PC-9 (cell line): ENCODE data around the gene APOL2. TPM values are rescaled to one million over a fixed set of nuclear protein-coding genes. Genes with fewer than 3 reads are reported as not detected.

Source experiments
- BruUV-seq: library from RNA; stranded (reverse); fragments of 400-500 nt; replicated peaks from 2 replicates; lab custom pipeline; 2021; lab: Mats Ljungman, UMichigan
- CTCF ChIA-PET: fragments of 300-600 bp; sonication (Branson Sonifier 250); formaldehyde crosslinking; loops from one replicate; lab custom pipeline; 2022; ENCODE audit warnings: antibody characterized with exemption; lab: Charles Lee
- POLR2A ChIA-PET: fragments of 300-600 bp; sonication (Branson Sonifier 250); formaldehyde crosslinking; loops from one replicate; lab custom pipeline; 2022; ENCODE audit warnings: antibody characterized with exemption; ENCODE audit not compliant: unreplicated experiment; lab: Charles Lee
- DNase-seq, 2 experiments: peaks; one replicate each; pipeline versions ENCODE4 v3.0.0 to v3.0.0-alpha.2; 2015 to 2022; ENCODE audit warnings: mixed read lengths in 1 of 2
- H2AFZ ChIP-seq: fragments of 200-600 bp; sonication (generic); 2 replicates; pipeline ENCODE4 v1.8.1; 2017; ENCODE audit warnings: antibody characterized with exemption
- H3F3A ChIP-seq: fragments of 200-600 bp; sonication (generic); 2 replicates; pipeline ENCODE4 v1.8.1; 2017; ENCODE audit warnings: antibody characterized with exemption, mild to moderate bottlenecking, low read depth; ENCODE audit not compliant: insufficient read depth
- H3K27ac ChIP-seq: fragments of 200-600 bp; sonication (generic); 2 replicates; pipeline ENCODE4 v1.6.1; 2016; ENCODE audit warnings: mixed run types
- H3K27me3 ChIP-seq: fragments of 200-600 bp; sonication (generic); 2 replicates; pipeline ENCODE4 v1.6.1; 2016; ENCODE audit warnings: low read depth, mixed run types; ENCODE audit not compliant: insufficient read depth
- H3K36me3 ChIP-seq: fragments of 200-600 bp; sonication (generic); 2 replicates; pipeline ENCODE4 v1.6.1; 2016; ENCODE audit warnings: low read depth, mixed run types
- H3K4me1 ChIP-seq: fragments of 200-600 bp; sonication (generic); replicated peaks from 2 replicates; pipeline ENCODE4 v1.6.1; 2016; ENCODE audit warnings: mixed run types; ENCODE audit not compliant: insufficient read depth
- H3K4me2 ChIP-seq: fragments of 200-600 bp; sonication (generic); 2 replicates; pipeline ENCODE4 v1.6.1; 2017; ENCODE audit warnings: mixed run types
- H3K4me3 ChIP-seq: fragments of 200-600 bp; sonication (generic); 2 replicates; pipeline ENCODE4 v1.6.1; 2016; ENCODE audit warnings: mixed run types
- H3K79me2 ChIP-seq: fragments of 200-600 bp; sonication (generic); 2 replicates; pipeline ENCODE4 v1.6.1; 2017; ENCODE audit warnings: low read depth, mixed run types
- H3K9me2 ChIP-seq: fragments of 200-600 bp; sonication (generic); 2 replicates; pipeline ENCODE4 v1.8.1; 2017; ENCODE audit warnings: mild to moderate bottlenecking; ENCODE audit not compliant: insufficient read depth
- H3K9me3 ChIP-seq: fragments of 200-600 bp; sonication (generic); 2 replicates; pipeline ENCODE4 v1.8.1; 2016; ENCODE audit warnings: low read depth; ENCODE audit not compliant: insufficient read depth
- H4K20me1 ChIP-seq: fragments of 200-600 bp; sonication (generic); 2 replicates; pipeline ENCODE4 v1.8.1; 2017; ENCODE audit not compliant: insufficient read depth
- EZH2 ChIP-seq: fragments of 200-600 bp; sonication (generic); IDR thresholded peaks from 2 replicates; pipeline ENCODE4 v1.8.0; 2017; ENCODE audit warnings: antibody characterized with exemption, low read depth
- intact Hi-C: fragments of 100-400 bp; cut with micrococcal nuclease; formaldehyde crosslinking; loops from one replicate; pipeline ENCODE4 v1.10.0; 2022; ENCODE audit not compliant: unreplicated experiment
- total RNA-seq: library from RNA; stranded (reverse); gene quantifications from 2 replicates; pipeline ENCODE4 v1.2.3, GENCODE V29; 2021
- TF ChIP-seq, protein P1 (sequence below): fragments of 200-600 bp; sonication (generic); conservative IDR thresholded peaks from 2 replicates; pipeline ENCODE4 v1.6.1; 2017; ENCODE audit warnings: mixed run types, antibody characterized with exemption, mild to moderate bottlenecking, moderate library complexity

APOL2 gene
- total RNA-seq, 1 experiment from 2014 or later: 27.4 TPM

- no peak for TF ChIP-seq EZH2
- TF ChIP-seq, protein P1, sequence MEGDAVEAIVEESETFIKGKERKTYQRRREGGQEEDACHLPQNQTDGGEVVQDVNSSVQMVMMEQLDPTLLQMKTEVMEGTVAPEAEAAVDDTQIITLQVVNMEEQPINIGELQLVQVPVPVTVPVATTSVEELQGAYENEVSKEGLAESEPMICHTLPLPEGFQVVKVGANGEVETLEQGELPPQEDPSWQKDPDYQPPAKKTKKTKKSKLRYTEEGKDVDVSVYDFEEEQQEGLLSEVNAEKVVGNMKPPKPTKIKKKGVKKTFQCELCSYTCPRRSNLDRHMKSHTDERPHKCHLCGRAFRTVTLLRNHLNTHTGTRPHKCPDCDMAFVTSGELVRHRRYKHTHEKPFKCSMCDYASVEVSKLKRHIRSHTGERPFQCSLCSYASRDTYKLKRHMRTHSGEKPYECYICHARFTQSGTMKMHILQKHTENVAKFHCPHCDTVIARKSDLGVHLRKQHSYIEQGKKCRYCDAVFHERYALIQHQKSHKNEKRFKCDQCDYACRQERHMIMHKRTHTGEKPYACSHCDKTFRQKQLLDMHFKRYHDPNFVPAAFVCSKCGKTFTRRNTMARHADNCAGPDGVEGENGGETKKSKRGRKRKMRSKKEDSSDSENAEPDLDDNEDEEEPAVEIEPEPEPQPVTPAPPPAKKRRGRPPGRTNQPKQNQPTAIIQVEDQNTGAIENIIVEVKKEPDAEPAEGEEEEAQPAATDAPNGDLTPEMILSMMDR: no peak
- CTCF ChIA-PET: no interaction called here
- Histone ChIP-seq H3F3A (no peaks in the 10 kb centered on the region), H3K4me3 (no peak overlapping the region), H3K4me2 (no peak overlapping the region), H3K4me1 (no peaks in the 10 kb centered on the region), H3K36me3 (no peaks in the 10 kb centered on the region), H3K27me3 (no peaks in the 10 kb centered on the region), H3K27ac (no peak overlapping the region), H3K79me2 (no peaks in the 10 kb centered on the region), H3K9me3 (no peaks in the 10 kb centered on the region), H4K20me1 (no peaks in the 10 kb centered on the region), H2AFZ (no peak overlapping the region), H3K9me2 (no peaks in the 10 kb centered on the region)
- POLR2A ChIA-PET: no interaction called here
- no peak for DNase-seq
- intact Hi-C loops: no loop called here
- BruUV-seq: no TSS peak
These were observed 6.6 kb upstream of the APOL2 start for GRCh38 chr22:36245805-36246356.

- H2AFZ ChIP-seq: no peak overlapping the region; the same call in 1 of the 2 replicates
- TF ChIP-seq, protein P1: no peak
- no peak for TF ChIP-seq EZH2
- no peak overlapping the region for H3K4me2 ChIP-seq
- no peaks in the 10 kb centered on the region for H3K9me3 ChIP-seq
- ChIA-PET POLR2A (no interaction called here), CTCF (no interaction called here)
- H3K27me3 ChIP-seq: no peaks in the 10 kb centered on the region
- H3K9me2 ChIP-seq: no peaks in the 10 kb centered on the region
- peaks cover 3% of the 10 kb centered on the region; the same call in 1 of the 2 replicates for H3K4me1 ChIP-seq
- no peaks in the 10 kb centered on the region for H4K20me1 ChIP-seq
- no peak for DNase-seq
- no TSS peak for BruUV-seq
- no peak overlapping the region for H3K4me3 ChIP-seq
- no peaks in the 10 kb centered on the region for H3F3A ChIP-seq
- no peak overlapping the region for H3K27ac ChIP-seq
- no peaks in the 10 kb centered on the region for H3K79me2 ChIP-seq
- intact Hi-C loops: no loop called here
- H3K36me3 ChIP-seq: no peaks in the 10 kb centered on the region
These were observed 5.4 kb upstream of the APOL2 start for GRCh38 chr22:36244522-36245391.

GRCh38 chr22:36243986-36244385 is 4.7 kb upstream of the APOL2 start:
- Histone ChIP-seq H3K79me2 (no peaks in the 10 kb centered on the region), H3F3A (peaks cover 3% of the 10 kb centered on the region; the same call in 1 of the 2 replicates), H4K20me1 (no peaks in the 10 kb centered on the region), H3K36me3 (no peaks in the 10 kb centered on the region), H3K9me2 (no peaks in the 10 kb centered on the region), H3K4me2 (no peak overlapping the region), H3K4me1 (peaks cover 5% of the 10 kb centered on the region; the same call in 1 of the 2 replicates), H3K9me3 (no peaks in the 10 kb centered on the region), H3K27me3 (no peaks in the 10 kb centered on the region), H3K27ac (no peak overlapping the region), H3K4me3 (no peak overlapping the region), H2AFZ (no peak overlapping the region; the same call in 1 of the 2 replicates)
- ChIA-PET POLR2A (no interaction called here), CTCF (no interaction called here)
- DNase-seq: no peak
- intact Hi-C loops: no loop called here
- BruUV-seq: no TSS peak
- no peak for TF ChIP-seq EZH2
- TF ChIP-seq, protein P1: no peak
